HS-27A (cell line): ENCODE data around the gene TLX3.
"Not testable (repeated sequence)": the region's sequence is repeated elsewhere in the genome, so short reads cannot be mapped to it uniquely, and the experiment has no call there.

Experiments
- DNase-seq: peaks from one replicate; pipeline ENCODE4 v3.0.0-alpha.2; 2012; ENCODE audit warnings: low read depth, missing footprints

The TLX3 gene

GRCh38 chr5:171308453-171309275, at the start of gene TLX3:
Gene TLX3 (plus strand): TSS chr5:171309248. CDS start chr5:171309366, 118 bp downstream.
- DNase-seq: no peak

GRCh38 chr5:171261361-171261760, 47.7 kb upstream of the TLX3 start:
- DNase-seq: no peak

- DNase-seq: no peak
These were observed 47.1 kb upstream of the TLX3 start for GRCh38 chr5:171261904-171262303.

- DNase-seq: no peak
These were observed 45.9 kb upstream of the TLX3 start for GRCh38 chr5:171263181-171263580.

GRCh38 chr5:171264843-171265242, 44.2 kb upstream of the TLX3 start:
- no peak for DNase-seq

- DNase-seq: no peak
These were observed 40.1 kb upstream of the TLX3 start for GRCh38 chr5:171268700-171269620.

GRCh38 chr5:171269717-171270116, 39.3 kb upstream of the TLX3 start:
- DNase-seq: no peak

GRCh38 chr5:171270136-171270535, 38.9 kb upstream of the TLX3 start:
- no peak for DNase-seq

- no peak for DNase-seq
These were observed 37.2 kb upstream of the TLX3 start for GRCh38 chr5:171271798-171272197.

GRCh38 chr5:171272996-171273970, 35.8 kb upstream of the TLX3 start:
- DNase-seq: no peak

GRCh38 chr5:171275841-171276544, 33.1 kb upstream of the TLX3 start:
- DNase-seq: no peak

- DNase-seq: no peak
These were observed 25.3 kb upstream of the TLX3 start for GRCh38 chr5:171283753-171284152.

- no peak for DNase-seq
These were observed 23.6 kb upstream of the TLX3 start for GRCh38 chr5:171285465-171285864.

GRCh38 chr5:171288066-171288465, 21.0 kb upstream of the TLX3 start:
- DNase-seq: no peak

- no peak for DNase-seq
These were observed 17.7 kb upstream of the TLX3 start for GRCh38 chr5:171291371-171291770.

GRCh38 chr5:171295299-171295698, 13.7 kb upstream of the TLX3 start:
- DNase-seq: no peak

- no peak for DNase-seq
These were observed 13.2 kb upstream of the TLX3 start for GRCh38 chr5:171295801-171296200.

- not testable (repeated sequence) for DNase-seq
These were observed 11.1 kb upstream of the TLX3 start for GRCh38 chr5:171297941-171298340.

GRCh38 chr5:171299228-171299627, 9.8 kb upstream of the TLX3 start:
- no peak for DNase-seq

GRCh38 chr5:171299851-171300250, 9.2 kb upstream of the TLX3 start:
- no peak for DNase-seq

- DNase-seq: no peak
These were observed 8.7 kb upstream of the TLX3 start for GRCh38 chr5:171300358-171300757.
